Fibroblast of the aortic adventitia (primary cell): Measurements from ENCODE around the gene KDM3B. TPM values are rescaled to one million over a fixed set of nuclear protein-coding genes. Genes with fewer than 3 reads are reported as not detected.
"Not testable (repeated sequence)": the region's sequence is repeated elsewhere in the genome, so short reads cannot be mapped to it uniquely, and the experiment has no call there.

Source experiments
- DNase-seq: peaks from one replicate; pipeline ENCODE4 v3.0.0-alpha.2; 2010; ENCODE audit warnings: low read depth
- H3K4me3 ChIP-seq: 2 replicates; pipeline ENCODE4 v1.5.1; 2011; ENCODE audit warnings: low read depth, mild to moderate bottlenecking, control low read depth, low read length, moderate library complexity
- CTCF ChIP-seq: IDR thresholded peaks from 2 replicates; pipeline ENCODE4 v1.5.1; 2011; ENCODE audit warnings: mild to moderate bottlenecking, low read length, control low read depth, inconsistent platforms; ENCODE audit not compliant: insufficient read depth
- total RNA-seq: library from RNA; depleted of rRNA; stranded (reverse); fragments of >200 nt; gene quantifications from 2 replicates; pipeline ENCODE4 v1.2.3, GENCODE V29; 2012; ENCODE audit warnings: low replicate concordance

KDM3B gene
- 47.1 and 89.5 TPM in 2 replicates for total RNA-seq

- peak; percentile 74 for DNase-seq
- H3K4me3 ChIP-seq: peak within 1 kb of the TSS; percentile 79
- peak; percentile 97 for TF ChIP-seq CTCF
Observed at GRCh38 chr5:138352071-138352721, at the start of gene KDM3B. Gene KDM3B (plus strand): TSS chr5:138352685. CDS start chr5:138352796, 111 bp downstream.

- no peak for DNase-seq
- no peak overlapping the region for H3K4me3 ChIP-seq
- TF ChIP-seq CTCF: no peak
Observed at GRCh38 chr5:138303372-138303771, 49.1 kb upstream of the KDM3B start.

- DNase-seq: no peak
- no peak overlapping the region for H3K4me3 ChIP-seq
- TF ChIP-seq CTCF: no peak
Observed at GRCh38 chr5:138305797-138306196, 46.7 kb upstream of the KDM3B start.

GRCh38 chr5:138315751-138316278 is 36.7 kb upstream of the KDM3B start:
- DNase-seq: no peak
- no peak overlapping the region for H3K4me3 ChIP-seq
- no peak for TF ChIP-seq CTCF

GRCh38 chr5:138316355-138316754 is 36.1 kb upstream of the KDM3B start:
- no peak overlapping the region for H3K4me3 ChIP-seq
- no peak for DNase-seq
- TF ChIP-seq CTCF: no peak

- DNase-seq, H3K4me3 ChIP-seq: not testable (repeated sequence)
Observed at GRCh38 chr5:138318211-138318610, 34.3 kb upstream of the KDM3B start.

- no peak for DNase-seq
- H3K4me3 ChIP-seq: peak overlapping the region; percentile 83
- TF ChIP-seq CTCF: no peak
Observed at GRCh38 chr5:138330813-138331448, 21.6 kb upstream of the KDM3B start.
